ENCODE measurements around the gene CYB5R3.

CYB5R3 gene

GRCh38 chr22:42643634-42644421, 5.4 kb downstream of the CYB5R3 start:
- Histone ChIP-seq H3K79me2 (ENCODE audit: control insufficient read depth, insufficient read depth, low read length, unreplicated experiment) (peaks cover 77% of the 10 kb centered on the region), H3K27ac (ENCODE audit: low read depth, low read length) (peak overlapping the region; percentile 83), H3K27me3 (ENCODE audit: insufficient read depth, low read length) (no peaks in the 10 kb centered on the region), H2AFZ (ENCODE audit: low read length, unreplicated experiment) (no peak overlapping the region), H3K4me3 (ENCODE audit: low read depth, low read length) (peak overlapping the region; percentile 42), H3K36me3 (ENCODE audit: insufficient read depth, low read length) (no peaks in the 10 kb centered on the region), H3K4me1 (ENCODE audit: control insufficient read depth, insufficient read depth, low read length, unreplicated experiment) (peaks cover 54% of the 10 kb centered on the region)

- no peak overlapping the region for H3K4me3 ChIP-seq (ENCODE audit: low read depth, low read length)
- H3K4me1 ChIP-seq (ENCODE audit: control insufficient read depth, insufficient read depth, low read length, unreplicated experiment), result peaks cover 53% of the 10 kb centered on the region
- H3K27me3 ChIP-seq (ENCODE audit: insufficient read depth, low read length), result no peaks in the 10 kb centered on the region
- no peak overlapping the region for H2AFZ ChIP-seq (ENCODE audit: low read length, unreplicated experiment)
- peak overlapping the region; percentile 43 for H3K27ac ChIP-seq (ENCODE audit: low read depth, low read length)
- peaks cover 74% of the 10 kb centered on the region for H3K79me2 ChIP-seq (ENCODE audit: control insufficient read depth, insufficient read depth, low read length, unreplicated experiment)
- no peaks in the 10 kb centered on the region for H3K36me3 ChIP-seq (ENCODE audit: insufficient read depth, low read length)
Measured at GRCh38 chr22:42642806-42643633, 6.2 kb downstream of the CYB5R3 start.

DNA sequence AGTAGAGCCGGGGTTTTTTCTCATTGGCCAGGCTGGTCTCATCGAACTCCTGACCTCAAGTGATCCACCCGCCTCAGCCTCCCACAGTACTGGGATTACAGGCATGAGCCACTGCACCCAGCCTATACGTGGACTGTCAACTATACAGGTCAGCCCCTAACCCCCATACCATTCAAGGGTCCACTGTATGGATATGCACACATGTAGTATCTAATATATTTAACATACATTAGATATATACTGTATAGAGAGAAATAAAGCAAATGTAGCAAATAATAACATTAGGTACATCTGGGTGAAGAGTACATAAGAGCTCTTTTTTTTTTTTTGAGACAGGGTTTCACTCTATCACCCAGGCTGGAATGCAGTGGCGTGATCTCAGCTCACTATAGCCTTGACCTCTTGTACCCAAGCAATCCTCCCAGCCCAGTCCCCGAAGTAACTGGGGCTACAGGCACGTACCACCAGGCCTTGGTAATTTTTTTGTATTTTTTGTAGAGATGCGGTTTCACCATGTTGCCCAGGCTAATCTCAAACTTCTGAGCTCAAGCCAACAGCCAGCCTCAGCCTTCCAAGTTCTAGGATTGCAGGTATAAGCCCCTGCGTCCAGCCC, 7.3 kb downstream of the CYB5R3 start:
- Histone ChIP-seq H3K4me3 (ENCODE audit: low read depth, low read length) (no peak overlapping the region), H3K4me1 (ENCODE audit: control insufficient read depth, insufficient read depth, low read length, unreplicated experiment) (peaks cover 45% of the 10 kb centered on the region), H3K36me3 (ENCODE audit: insufficient read depth, low read length) (no peaks in the 10 kb centered on the region), H3K79me2 (ENCODE audit: control insufficient read depth, insufficient read depth, low read length, unreplicated experiment) (peaks cover 72% of the 10 kb centered on the region), H3K27me3 (ENCODE audit: insufficient read depth, low read length) (no peaks in the 10 kb centered on the region), H2AFZ (ENCODE audit: low read length, unreplicated experiment) (no peak overlapping the region), H3K27ac (ENCODE audit: low read depth, low read length) (peak overlapping the region; percentile 43; the same call in 1 of the 2 replicates)

- Histone ChIP-seq H3K27me3 (ENCODE audit: insufficient read depth, low read length) (no peaks in the 10 kb centered on the region), H2AFZ (ENCODE audit: low read length, unreplicated experiment) (no peak overlapping the region), H3K4me3 (ENCODE audit: low read depth, low read length) (no peak overlapping the region), H3K79me2 (ENCODE audit: control insufficient read depth, insufficient read depth, low read length, unreplicated experiment) (peaks cover 54% of the 10 kb centered on the region), H3K36me3 (ENCODE audit: insufficient read depth, low read length) (no peaks in the 10 kb centered on the region), H3K27ac (ENCODE audit: low read depth, low read length) (peak overlapping the region; percentile 48), H3K4me1 (ENCODE audit: control insufficient read depth, insufficient read depth, low read length, unreplicated experiment) (peaks cover 36% of the 10 kb centered on the region)
Measured at GRCh38 chr22:42639541-42640241, 9.5 kb downstream of the CYB5R3 start.

GRCh38 chr22:42637555-42637954, 11.6 kb downstream of the CYB5R3 start:
- Histone ChIP-seq H3K27ac (ENCODE audit: low read depth, low read length) (peak overlapping the region; percentile 88; the same call in 1 of the 2 replicates), H3K79me2 (ENCODE audit: control insufficient read depth, insufficient read depth, low read length, unreplicated experiment) (peaks cover 35% of the 10 kb centered on the region), H3K4me1 (ENCODE audit: control insufficient read depth, insufficient read depth, low read length, unreplicated experiment) (peaks cover 19% of the 10 kb centered on the region)

DNA sequence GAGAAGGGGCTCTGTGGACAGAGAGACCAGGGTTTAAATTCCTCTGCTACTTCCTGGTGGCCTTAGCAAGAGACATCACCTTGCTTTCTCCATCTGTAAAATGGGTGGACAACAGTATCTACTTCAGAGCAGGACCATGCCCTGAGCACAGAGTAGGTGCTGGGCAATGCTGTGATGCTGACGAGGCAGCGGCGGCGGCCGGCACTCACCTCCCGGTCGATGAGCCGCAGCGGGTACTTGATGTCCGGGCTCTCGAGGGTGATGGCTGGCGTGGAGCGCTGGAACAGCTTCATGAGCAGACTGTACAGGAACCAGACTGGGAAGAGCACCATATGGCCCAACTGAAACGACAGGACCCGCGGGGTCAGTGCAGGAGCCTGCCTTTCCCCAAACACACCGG, 12.7 kb downstream of the CYB5R3 start:
- no peak overlapping the region for H2AFZ ChIP-seq (ENCODE audit: low read length, unreplicated experiment)
- no peaks in the 10 kb centered on the region for H3K27me3 ChIP-seq (ENCODE audit: insufficient read depth, low read length)
- peaks cover 29% of the 10 kb centered on the region for H3K79me2 ChIP-seq (ENCODE audit: control insufficient read depth, insufficient read depth, low read length, unreplicated experiment)
- no peak overlapping the region for H3K4me3 ChIP-seq (ENCODE audit: low read depth, low read length)
- peaks cover 19% of the 10 kb centered on the region for H3K4me1 ChIP-seq (ENCODE audit: control insufficient read depth, insufficient read depth, low read length, unreplicated experiment)
- H3K27ac ChIP-seq (ENCODE audit: low read depth, low read length), result peak overlapping the region; percentile 88
- 0 out of 2 replicates have a peak, but pooled peaks cover 2% of the 10 kb centered on the region for H3K36me3 ChIP-seq (ENCODE audit: insufficient read depth, low read length)

More at GRCh38 chr22:42637555-42637954, 11.6 kb downstream of the CYB5R3 start:
- Histone ChIP-seq H2AFZ (ENCODE audit: low read length, unreplicated experiment) (no peak overlapping the region), H3K27me3 (ENCODE audit: insufficient read depth, low read length) (no peaks in the 10 kb centered on the region), H3K4me3 (ENCODE audit: low read depth, low read length) (no peak overlapping the region), H3K36me3 (ENCODE audit: insufficient read depth, low read length) (0 out of 2 replicates have a peak, but pooled peaks cover 2% of the 10 kb centered on the region)

GRCh38 chr22:42635531-42635930, 13.7 kb downstream of the CYB5R3 start:
- 0 out of 2 replicates have a peak, but pooled peaks cover 2% of the 10 kb centered on the region for H3K36me3 ChIP-seq (ENCODE audit: insufficient read depth, low read length)
- peaks cover 25% of the 10 kb centered on the region for H3K79me2 ChIP-seq (ENCODE audit: control insufficient read depth, insufficient read depth, low read length, unreplicated experiment)
- peak overlapping the region; percentile 88 for H3K27ac ChIP-seq (ENCODE audit: low read depth, low read length)
- H3K27me3 ChIP-seq (ENCODE audit: insufficient read depth, low read length), result no peaks in the 10 kb centered on the region
- peaks cover 19% of the 10 kb centered on the region for H3K4me1 ChIP-seq (ENCODE audit: control insufficient read depth, insufficient read depth, low read length, unreplicated experiment)
- H3K4me3 ChIP-seq (ENCODE audit: low read depth, low read length), result no peak overlapping the region
- no peak overlapping the region for H2AFZ ChIP-seq (ENCODE audit: low read length, unreplicated experiment)

DNA sequence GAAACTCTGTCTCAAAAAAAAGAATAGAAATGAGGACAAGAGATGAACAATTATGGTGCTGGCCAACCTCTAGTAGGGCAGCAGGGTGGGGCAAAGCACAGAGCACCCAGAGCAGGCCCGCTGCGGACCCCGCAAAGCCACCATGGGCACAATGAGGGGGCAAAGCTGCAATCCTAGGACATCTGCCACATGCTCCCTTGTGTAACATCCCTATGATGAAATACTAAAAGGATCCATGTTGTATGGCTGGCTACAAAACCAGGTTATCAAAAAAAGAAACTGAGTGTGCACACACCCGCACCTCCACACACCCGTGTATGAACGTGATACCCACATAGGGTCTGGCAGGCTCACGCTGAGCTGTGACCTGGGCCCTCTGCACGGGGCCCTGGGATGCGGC, 16.2 kb downstream of the CYB5R3 start:
- Histone ChIP-seq H3K27ac (ENCODE audit: low read depth, low read length) (no peak overlapping the region), H3K4me3 (ENCODE audit: low read depth, low read length) (no peak overlapping the region), H2AFZ (ENCODE audit: low read length, unreplicated experiment) (no peak overlapping the region), H3K27me3 (ENCODE audit: insufficient read depth, low read length) (no peaks in the 10 kb centered on the region), H3K79me2 (ENCODE audit: control insufficient read depth, insufficient read depth, low read length, unreplicated experiment) (peaks cover 12% of the 10 kb centered on the region), H3K36me3 (ENCODE audit: insufficient read depth, low read length) (0 out of 2 replicates have a peak, but pooled peaks cover 2% of the 10 kb centered on the region), H3K4me1 (ENCODE audit: control insufficient read depth, insufficient read depth, low read length, unreplicated experiment) (peaks cover 14% of the 10 kb centered on the region)

GRCh38 chr22:42632096-42632495, 17.1 kb downstream of the CYB5R3 start:
- Histone ChIP-seq H3K4me3 (ENCODE audit: low read depth, low read length) (no peak overlapping the region), H3K27me3 (ENCODE audit: insufficient read depth, low read length) (no peaks in the 10 kb centered on the region), H3K79me2 (ENCODE audit: control insufficient read depth, insufficient read depth, low read length, unreplicated experiment) (peaks cover 5% of the 10 kb centered on the region), H3K36me3 (ENCODE audit: insufficient read depth, low read length) (0 out of 2 replicates have a peak, but pooled peaks cover 2% of the 10 kb centered on the region), H2AFZ (ENCODE audit: low read length, unreplicated experiment) (no peak overlapping the region), H3K4me1 (ENCODE audit: control insufficient read depth, insufficient read depth, low read length, unreplicated experiment) (peaks cover 14% of the 10 kb centered on the region), H3K27ac (ENCODE audit: low read depth, low read length) (no peak overlapping the region)
